Smooth muscle cell (in vitro differentiated cells): ENCODE results near the gene CLCNKA. TPM values are rescaled to one million over a fixed set of nuclear protein-coding genes. Genes with fewer than 3 reads are reported as not detected.

Source experiments
- DNase-seq: peaks from one replicate; lab custom pipeline; 2025; ENCODE audit not compliant: unreplicated experiment; lab: John Stamatoyannopoulos, UW
- H2AFZ ChIP-seq: fragments of 200-600 bp; sonication (generic); 2 replicates; pipeline ENCODE4 v1.6.0; 2016; ENCODE audit warnings: antibody characterized with exemption, low read depth, mild to moderate bottlenecking
- H3F3A ChIP-seq: fragments of 200-600 bp; sonication (generic); 2 replicates; pipeline ENCODE4 v1.6.0; 2017; ENCODE audit warnings: antibody characterized with exemption, low read depth
- H3K27ac ChIP-seq: fragments of 200-600 bp; sonication (generic); 2 replicates; pipeline ENCODE4 v1.5.1; 2016; ENCODE audit warnings: low read depth, mild to moderate bottlenecking
- H3K27me3 ChIP-seq: fragments of 200-600 bp; sonication (generic); 2 replicates; pipeline ENCODE4 v1.6.1; 2016; ENCODE audit warnings: low read depth, mild to moderate bottlenecking
- H3K36me3 ChIP-seq: fragments of 200-600 bp; sonication (generic); 2 replicates; pipeline ENCODE4 v1.5.1; 2016; ENCODE audit warnings: low read depth
- H3K4me1 ChIP-seq: fragments of 200-600 bp; sonication (generic); 2 replicates; pipeline ENCODE4 v1.5.1; 2016; ENCODE audit warnings: low read depth
- H3K4me2 ChIP-seq: fragments of 200-600 bp; sonication (generic); 2 replicates; pipeline ENCODE4 v1.6.0; 2016; ENCODE audit warnings: mild to moderate bottlenecking
- H3K4me3 ChIP-seq: fragments of 200-600 bp; sonication (generic); 2 replicates; pipeline ENCODE4 v1.5.1; 2016; ENCODE audit warnings: mild to moderate bottlenecking
- H3K79me2 ChIP-seq: fragments of 200-600 bp; sonication (generic); 2 replicates; pipeline ENCODE4 v1.6.0; 2016; ENCODE audit warnings: low read depth, mild to moderate bottlenecking
- H3K9ac ChIP-seq: fragments of 200-600 bp; sonication (generic); 2 replicates; pipeline ENCODE4 v1.6.0; 2016; ENCODE audit warnings: low read depth
- H3K9me3 ChIP-seq: fragments of 200-600 bp; sonication (generic); replicated peaks from 2 replicates; pipeline ENCODE4 v1.5.1; 2016; ENCODE audit warnings: low read depth
- H4K20me1 ChIP-seq: fragments of 200-600 bp; sonication (generic); 2 replicates; pipeline ENCODE4 v1.6.0; 2016; ENCODE audit warnings: low read depth
- CTCF ChIP-seq: fragments of 200-600 bp; sonication (generic); IDR thresholded peaks from 2 replicates; pipeline ENCODE4 v1.5.1; 2017; ENCODE audit warnings: borderline replicate concordance, mild to moderate bottlenecking, antibody characterized with exemption; ENCODE audit not compliant: insufficient read depth, poor library complexity, severe bottlenecking
- WGBS: methylation state at CpG from one replicate; pipeline ENCODE4 v1.1.7; 2016; ENCODE audit warnings: low lambda C conversion rate; 5-methylcytosine and 5-hydroxymethylcytosine counted together
- polyA plus RNA-seq: library from polyadenylated mRNA; unstranded; fragments of >200 nt; fragmentation: Nextera tagmentation; extraction: Ambion mirVana; gene quantifications from 2 replicates; pipeline ENCODE4 v1.2.1, GENCODE V29; 2016
- total RNA-seq: library from RNA; depleted of rRNA; stranded (reverse); fragments of >200 nt; gene quantifications from 2 replicates; pipeline ENCODE4 v1.2.3, GENCODE V29; 2014

Gene CLCNKA
- total and polyA plus RNA-seq, 2 experiments from 2014 or later = 0.46 TPM; not detected in 1

DNA sequence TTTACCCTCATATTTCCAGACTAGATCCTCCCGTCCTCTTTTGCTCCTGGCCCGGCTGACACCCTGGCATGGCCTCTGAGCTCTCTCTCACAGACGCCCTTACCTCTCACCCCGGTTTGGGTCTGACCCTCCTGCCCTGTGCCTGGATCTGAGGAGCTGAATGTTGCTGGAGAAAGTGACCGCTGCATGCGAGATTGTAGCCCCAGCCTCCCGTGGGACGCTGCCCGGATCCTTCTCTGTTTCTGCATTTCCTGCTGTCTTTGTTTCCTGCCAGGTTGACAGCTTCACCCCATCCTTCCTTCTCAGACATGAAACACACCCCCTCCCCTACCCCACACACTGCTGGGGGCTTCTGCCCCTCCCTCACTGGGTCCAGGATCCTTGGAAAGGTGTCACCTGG, 42.1 kb downstream of the CLCNKA start:
- DNase-seq = no peak
- Histone ChIP-seq H3K4me3 (no peak overlapping the region), H3K4me2 (no peak overlapping the region), H3K27ac (no peak overlapping the region), H2AFZ (no peak overlapping the region), H3K9ac (no peak overlapping the region), H4K20me1 (no peaks in the 10 kb centered on the region), H3K4me1 (peaks cover 12% of the 10 kb centered on the region), H3K27me3 (no peaks in the 10 kb centered on the region), H3K79me2 (no peaks in the 10 kb centered on the region), H3K9me3 (no peaks in the 10 kb centered on the region), H3F3A (no peaks in the 10 kb centered on the region), H3K36me3 (no peaks in the 10 kb centered on the region)
- no peak for TF ChIP-seq CTCF
- 67% methylated on average over 9 of the region's 9 CpGs for WGBS

GRCh38 chr1:16064536-16065268, 42.9 kb downstream of the CLCNKA start:
- no peak overlapping the region for H3K27ac ChIP-seq
- no peak for DNase-seq
- H3K4me3 ChIP-seq = no peak overlapping the region
- H3K27me3 ChIP-seq = no peaks in the 10 kb centered on the region
- no peak for TF ChIP-seq CTCF
- H2AFZ ChIP-seq = no peak overlapping the region
- no peak overlapping the region for H3K4me2 ChIP-seq
- WGBS = 79% methylated on average over 13 of the region's 13 CpGs
- H3K9ac ChIP-seq = no peak overlapping the region
- H3K4me1 ChIP-seq = peaks cover 12% of the 10 kb centered on the region
- no peaks in the 10 kb centered on the region for H3K9me3 ChIP-seq
- H4K20me1 ChIP-seq = no peaks in the 10 kb centered on the region
- H3F3A ChIP-seq = no peaks in the 10 kb centered on the region
- H3K36me3 ChIP-seq = no peaks in the 10 kb centered on the region
- no peaks in the 10 kb centered on the region for H3K79me2 ChIP-seq

DNA sequence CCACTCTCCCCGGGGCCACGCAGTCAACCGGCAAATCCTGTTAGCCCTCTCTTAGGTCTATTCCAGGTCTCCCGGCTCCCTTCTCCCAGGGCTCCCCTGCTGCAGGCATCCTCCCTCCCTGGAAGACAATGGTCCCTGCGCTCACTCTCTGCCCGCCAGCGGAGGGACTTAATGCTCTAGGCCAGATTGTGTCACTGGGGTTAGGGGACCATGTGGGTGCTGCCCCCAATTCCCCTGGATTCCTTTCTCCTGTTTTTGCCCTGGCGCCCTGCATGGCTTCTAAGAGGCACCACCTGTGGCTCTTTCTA, 43.4 kb downstream of the CLCNKA start:
- Histone ChIP-seq H3K27ac (no peak overlapping the region), H3K4me3 (no peak overlapping the region), H3K27me3 (no peaks in the 10 kb centered on the region), H3K4me1 (peaks cover 12% of the 10 kb centered on the region), H2AFZ (no peak overlapping the region), H3F3A (no peaks in the 10 kb centered on the region), H4K20me1 (no peaks in the 10 kb centered on the region), H3K36me3 (no peaks in the 10 kb centered on the region), H3K4me2 (no peak overlapping the region), H3K9me3 (no peaks in the 10 kb centered on the region), H3K79me2 (no peaks in the 10 kb centered on the region), H3K9ac (no peak overlapping the region)
- 60% methylated on average over 8 of the region's 8 CpGs for WGBS
- no peak for TF ChIP-seq CTCF
- DNase-seq = no peak

- Histone ChIP-seq H3K4me2 (no peak overlapping the region), H3K79me2 (no peaks in the 10 kb centered on the region), H3K4me3 (no peak overlapping the region), H3K4me1 (peaks cover 12% of the 10 kb centered on the region), H3K27ac (no peak overlapping the region), H3F3A (no peaks in the 10 kb centered on the region), H3K36me3 (no peaks in the 10 kb centered on the region), H3K27me3 (no peaks in the 10 kb centered on the region), H3K9ac (no peak overlapping the region), H2AFZ (no peak overlapping the region), H4K20me1 (no peaks in the 10 kb centered on the region), H3K9me3 (no peaks in the 10 kb centered on the region)
- no peak for DNase-seq
- no peak for TF ChIP-seq CTCF
- WGBS = 84% methylated on average over 4 of the region's 4 CpGs
Observed at GRCh38 chr1:16066245-16066644, 44.4 kb downstream of the CLCNKA start.
